Activated naive CD4-positive, alpha-beta T cell treated with anti-CD3 and anti-CD28 coated beads, Interleukin-2, amount 10 ng/mL, durations not matched to agents 7 days and 5 days (primary cell): ENCODE measurements around the gene MRPL21.

ENCODE experiments used
- CTCF ChIA-PET: fragments of 350-600 bp; sonication (Branson Sonifier 250); formaldehyde crosslinking; loops from one replicate; lab custom pipeline; 2021; ENCODE audit warnings: antibody characterized with exemption; lab: Charles Lee
- DNase-seq: peaks from one replicate; pipeline ENCODE4 v3.0.0-alpha.2; 2020
- H3K27ac Mint-ChIP-seq: one replicate; pipeline ENCODE4 v1.8.0; 2021; ENCODE audit warnings: mild to moderate bottlenecking, moderate library complexity, mixed read lengths
- H3K27me3 Mint-ChIP-seq: one replicate; pipeline ENCODE4 v1.8.0; 2021; ENCODE audit warnings: mild to moderate bottlenecking, mixed read lengths
- H3K36me3 Mint-ChIP-seq: one replicate; pipeline ENCODE4 v1.8.0; 2021; ENCODE audit warnings: mixed read lengths
- H3K4me1 Mint-ChIP-seq: one replicate; pipeline ENCODE4 v1.8.0; 2021; ENCODE audit warnings: mixed read lengths
- H3K4me3 Mint-ChIP-seq: one replicate; pipeline ENCODE4 v1.8.0; 2021; ENCODE audit warnings: mild to moderate bottlenecking, moderate library complexity, mixed read lengths
- H3K9me3 Mint-ChIP-seq: one replicate; pipeline ENCODE4 v1.8.0; 2021; ENCODE audit warnings: mixed read lengths

Gene MRPL21

DNA sequence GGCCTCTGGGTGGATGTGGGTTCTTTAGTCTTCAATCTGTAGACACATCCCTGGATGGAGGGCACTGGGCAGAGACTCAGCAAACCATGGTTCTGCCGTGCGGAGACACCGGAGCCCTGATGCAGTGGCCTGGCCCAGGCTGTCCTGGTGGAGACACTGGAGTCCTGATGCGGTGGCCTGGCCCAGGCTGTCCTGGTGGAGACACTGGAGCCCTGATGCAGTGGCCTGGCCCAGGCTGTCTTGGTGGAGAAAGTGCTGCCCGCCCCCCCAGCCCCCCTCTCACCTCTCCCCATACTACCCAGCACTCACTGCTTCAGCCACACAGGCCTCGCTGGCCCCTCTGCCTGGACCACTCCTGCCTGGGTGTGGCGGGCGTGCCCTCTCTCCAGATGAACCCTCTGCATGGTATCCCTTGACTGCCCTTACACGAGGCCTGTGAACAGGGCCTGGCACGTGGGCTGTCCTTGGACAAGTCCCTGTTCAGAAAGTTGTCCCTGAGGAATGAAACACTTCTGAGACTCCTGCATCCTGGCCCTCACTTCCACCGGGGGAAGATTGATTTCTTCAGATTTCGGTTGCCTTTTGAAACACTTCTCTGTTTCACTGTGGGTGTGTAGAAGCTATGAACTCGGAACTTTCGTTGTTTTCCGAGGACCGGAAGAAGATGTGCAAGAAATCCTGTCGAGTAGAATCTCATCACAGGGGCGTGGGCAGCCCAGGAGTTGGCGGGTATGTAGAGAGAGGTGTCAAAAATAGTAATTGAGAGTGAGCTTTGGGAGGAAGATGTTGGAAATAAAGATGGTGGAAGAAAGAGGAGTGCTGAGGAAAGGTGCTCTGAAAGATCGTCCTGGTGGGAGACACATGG is 26.3 kb upstream of the MRPL21 start:
- Mint-ChIP-seq H3K9me3 (peaks cover 12% of the 10 kb centered on the region), H3K4me1 (no peaks in the 10 kb centered on the region), H3K27ac (no peak overlapping the region), H3K36me3 (peaks cover 45% of the 10 kb centered on the region), H3K4me3 (no peak overlapping the region), H3K27me3 (no peaks in the 10 kb centered on the region)
- DNase-seq: no peak
- CTCF ChIA-PET: no interaction called here

DNA sequence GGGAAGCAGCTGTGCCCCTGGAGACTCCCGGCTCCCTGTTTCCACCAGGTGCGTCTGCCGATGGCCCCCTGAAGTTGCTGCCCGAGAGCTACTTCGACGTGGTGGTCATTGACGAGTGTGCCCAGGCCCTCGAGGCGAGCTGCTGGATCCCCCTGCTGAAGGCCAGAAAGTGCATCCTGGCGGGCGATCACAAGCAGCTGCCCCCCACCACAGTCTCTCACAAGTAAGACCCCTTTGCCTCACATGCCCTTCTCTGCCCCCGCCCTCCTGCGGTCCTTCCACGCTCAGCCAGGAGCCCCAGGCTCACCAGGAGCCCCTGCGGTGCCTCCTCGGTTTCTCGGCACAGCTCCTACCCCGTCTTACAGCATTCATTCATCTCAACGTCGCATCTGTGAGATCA is 25.5 kb upstream of the MRPL21 start:
- Mint-ChIP-seq H3K4me3 (no peak overlapping the region), H3K4me1 (no peaks in the 10 kb centered on the region), H3K9me3 (peaks cover 19% of the 10 kb centered on the region), H3K27ac (no peak overlapping the region), H3K36me3 (peaks cover 53% of the 10 kb centered on the region), H3K27me3 (no peaks in the 10 kb centered on the region)
- no peak for DNase-seq
- CTCF ChIA-PET: no interaction called here

GRCh38 chr11:68928136-68928880 is 24.7 kb upstream of the MRPL21 start:
- Mint-ChIP-seq H3K4me1 (no peaks in the 10 kb centered on the region), H3K4me3 (no peak overlapping the region), H3K27ac (no peak overlapping the region), H3K36me3 (peaks cover 62% of the 10 kb centered on the region), H3K27me3 (no peaks in the 10 kb centered on the region), H3K9me3 (peaks cover 20% of the 10 kb centered on the region)
- no peak for DNase-seq
- CTCF ChIA-PET: no interaction called here

GRCh38 chr11:68927280-68928135 is 23.9 kb upstream of the MRPL21 start:
- CTCF ChIA-PET: interaction anchor here (0.5 kb wide), 1 partner anchor 37 kb away, joined by 3 read pairs; no protein-coding TSS in a partner anchor
- Mint-ChIP-seq H3K4me1 (no peaks in the 10 kb centered on the region), H3K27ac (no peak overlapping the region), H3K27me3 (no peaks in the 10 kb centered on the region), H3K9me3 (peaks cover 20% of the 10 kb centered on the region), H3K36me3 (peaks cover 66% of the 10 kb centered on the region), H3K4me3 (no peak overlapping the region)
- no peak for DNase-seq

- Mint-ChIP-seq H3K27ac (no peak overlapping the region), H3K36me3 (peaks cover 75% of the 10 kb centered on the region), H3K4me3 (no peak overlapping the region), H3K9me3 (peaks cover 20% of the 10 kb centered on the region), H3K4me1 (no peaks in the 10 kb centered on the region), H3K27me3 (no peaks in the 10 kb centered on the region)
- CTCF ChIA-PET: no interaction called here
- DNase-seq: no peak
Measured at GRCh38 chr11:68925611-68926010, 22.0 kb upstream of the MRPL21 start.

DNA sequence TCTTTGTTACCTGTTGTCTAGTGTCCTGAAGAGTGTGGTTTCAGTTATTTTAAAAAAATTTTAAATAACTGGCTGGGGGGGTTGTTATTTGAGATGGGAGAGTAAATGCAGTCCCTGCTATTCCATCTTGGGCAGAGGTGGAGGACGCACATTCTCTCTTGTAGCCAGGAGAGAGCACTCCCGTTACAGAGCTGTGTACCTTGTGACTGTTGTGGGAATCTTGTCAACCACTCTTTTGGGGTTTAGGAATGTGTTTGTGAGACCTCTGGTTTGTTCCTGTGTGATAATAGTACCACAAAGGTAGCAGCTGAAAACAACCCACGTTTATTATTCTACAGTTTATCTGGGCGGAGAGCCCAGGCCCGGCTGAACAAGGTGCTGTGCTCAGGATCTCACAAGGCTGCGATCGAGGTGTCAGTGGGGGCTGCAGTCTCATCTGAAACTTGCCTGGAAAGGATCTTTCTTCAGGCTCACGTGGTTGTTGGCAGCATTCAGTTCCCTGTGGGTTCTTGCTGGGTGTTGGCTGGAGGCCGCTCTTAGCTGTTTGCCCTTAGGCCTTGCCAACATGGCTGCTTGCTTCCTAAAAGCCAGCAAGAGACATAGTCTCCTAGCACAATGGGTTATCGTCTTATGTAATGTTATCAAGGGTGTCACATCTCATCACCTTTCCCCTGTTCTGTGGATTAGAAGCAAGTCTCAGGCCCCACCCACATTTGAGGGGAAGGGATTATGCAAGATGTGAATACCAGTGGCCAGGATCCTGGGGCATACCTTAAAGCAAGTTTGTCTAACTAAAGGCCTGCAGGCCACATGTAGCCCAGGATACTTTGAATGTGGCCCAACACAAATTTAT is 20.7 kb upstream of the MRPL21 start:
- Mint-ChIP-seq H3K4me3 (no peak overlapping the region), H3K27me3 (no peaks in the 10 kb centered on the region), H3K27ac (no peak overlapping the region), H3K9me3 (peaks cover 20% of the 10 kb centered on the region), H3K4me1 (no peaks in the 10 kb centered on the region), H3K36me3 (peaks cover 76% of the 10 kb centered on the region)
- CTCF ChIA-PET: no interaction called here
- DNase-seq: no peak

DNA sequence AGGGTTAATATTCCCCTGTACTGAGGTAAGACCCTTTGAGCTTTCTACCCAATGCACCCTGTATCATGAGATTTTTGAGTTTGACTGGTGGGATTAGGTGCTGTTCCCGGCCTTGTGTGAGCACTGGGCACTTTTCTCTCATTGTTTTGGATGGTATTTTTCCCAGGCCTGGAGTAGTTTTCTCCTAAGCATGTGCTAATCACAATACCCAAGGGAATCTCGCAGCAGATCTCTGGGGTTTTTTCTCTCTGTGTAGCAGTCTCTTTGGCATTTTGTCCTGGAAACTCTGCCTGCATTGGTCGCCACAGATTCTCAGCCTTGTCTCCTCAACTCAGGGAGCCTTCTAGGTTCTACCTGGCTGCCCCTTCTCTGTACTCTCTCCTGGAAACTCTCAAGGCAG is 20.0 kb upstream of the MRPL21 start:
- CTCF ChIA-PET: no interaction called here
- H3K27ac Mint-ChIP-seq: no peak overlapping the region
- peaks cover 81% of the 10 kb centered on the region for H3K36me3 Mint-ChIP-seq
- no peaks in the 10 kb centered on the region for H3K4me1 Mint-ChIP-seq
- DNase-seq: no peak
- no peak overlapping the region for H3K4me3 Mint-ChIP-seq
- no peaks in the 10 kb centered on the region for H3K27me3 Mint-ChIP-seq
- H3K9me3 Mint-ChIP-seq: peaks cover 20% of the 10 kb centered on the region

DNA sequence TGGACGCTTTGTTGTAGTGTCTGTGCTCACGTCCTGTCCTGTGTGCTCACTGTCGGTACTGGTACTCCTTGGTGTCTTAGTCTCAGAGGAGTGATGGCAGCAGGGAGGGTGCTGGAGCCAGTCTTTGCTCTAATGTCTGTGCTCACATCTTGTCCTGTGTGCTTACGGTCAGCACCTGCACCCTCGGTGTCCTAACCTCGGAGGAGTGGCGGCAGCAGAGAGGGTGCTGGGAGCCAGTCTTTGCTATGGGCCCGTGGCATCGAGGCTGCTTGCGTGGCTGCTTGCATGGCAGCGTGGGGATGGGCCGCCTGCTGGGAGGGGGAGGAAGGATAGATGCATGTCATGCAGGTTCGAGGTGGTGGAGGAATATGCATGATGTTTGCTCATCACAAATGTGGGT is 12.8 kb upstream of the MRPL21 start:
- Mint-ChIP-seq H3K9me3 (no peaks in the 10 kb centered on the region), H3K27ac (no peak overlapping the region), H3K4me3 (no peak overlapping the region), H3K27me3 (no peaks in the 10 kb centered on the region), H3K36me3 (peaks cover 43% of the 10 kb centered on the region), H3K4me1 (no peaks in the 10 kb centered on the region)
- CTCF ChIA-PET: no interaction called here
- no peak for DNase-seq

DNA sequence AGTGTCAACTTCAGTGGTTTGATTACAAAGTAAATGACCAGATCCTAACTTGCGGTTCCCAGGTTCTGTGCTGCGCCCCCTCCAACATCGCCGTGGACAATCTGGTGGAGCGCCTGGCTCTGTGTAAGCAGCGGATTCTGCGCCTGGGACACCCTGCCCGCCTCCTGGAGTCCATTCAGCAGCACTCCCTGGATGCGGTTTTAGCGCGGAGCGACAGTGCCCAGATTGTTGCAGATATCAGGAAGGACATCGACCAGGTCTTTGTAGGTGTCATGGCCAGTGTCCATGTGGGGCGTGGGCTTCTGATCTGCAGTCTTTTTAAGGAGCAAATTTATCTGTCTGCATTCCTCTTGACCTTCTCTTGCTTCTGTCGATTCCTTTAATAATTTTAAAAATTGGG is 11.1 kb upstream of the MRPL21 start:
- Mint-ChIP-seq H3K27me3 (no peaks in the 10 kb centered on the region), H3K36me3 (peaks cover 49% of the 10 kb centered on the region), H3K4me1 (no peaks in the 10 kb centered on the region), H3K27ac (no peak overlapping the region), H3K4me3 (no peak overlapping the region), H3K9me3 (no peaks in the 10 kb centered on the region)
- no peak for DNase-seq
- CTCF ChIA-PET: no interaction called here

- no peak for DNase-seq
- Mint-ChIP-seq H3K4me1 (no peaks in the 10 kb centered on the region), H3K27ac (no peak overlapping the region), H3K9me3 (no peaks in the 10 kb centered on the region), H3K36me3 (peaks cover 43% of the 10 kb centered on the region), H3K27me3 (no peaks in the 10 kb centered on the region), H3K4me3 (no peak overlapping the region)
- CTCF ChIA-PET: no interaction called here
Measured at GRCh38 chr11:68913188-68913587, 9.6 kb upstream of the MRPL21 start.

- Mint-ChIP-seq H3K27ac (no peak overlapping the region), H3K4me3 (no peak overlapping the region), H3K36me3 (peaks cover 40% of the 10 kb centered on the region), H3K9me3 (no peaks in the 10 kb centered on the region), H3K4me1 (no peaks in the 10 kb centered on the region), H3K27me3 (no peaks in the 10 kb centered on the region)
- CTCF ChIA-PET: no interaction called here
- no peak for DNase-seq
Measured at GRCh38 chr11:68912254-68912653, 8.6 kb upstream of the MRPL21 start.

DNA sequence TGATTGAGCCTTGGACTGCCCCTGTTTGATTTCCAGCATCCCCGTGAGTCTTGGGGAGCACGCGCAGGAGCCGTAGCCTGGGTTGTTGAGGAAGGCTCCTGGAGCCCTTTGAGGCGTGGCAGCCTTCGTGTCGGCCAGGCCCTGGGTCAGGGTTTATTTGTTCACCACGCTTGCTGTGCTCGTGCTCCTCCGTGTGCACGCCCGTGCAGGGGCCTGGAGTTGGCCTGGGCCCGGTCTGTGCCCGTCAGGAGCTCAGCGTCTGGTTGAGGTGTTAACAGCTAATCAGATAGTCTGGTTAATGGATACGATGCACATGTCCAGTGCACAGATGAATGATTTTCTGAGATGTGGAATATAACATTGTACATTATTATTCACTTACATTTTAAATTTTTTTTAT is 8.1 kb upstream of the MRPL21 start:
- Mint-ChIP-seq H3K4me3 (no peak overlapping the region), H3K27me3 (no peaks in the 10 kb centered on the region), H3K27ac (no peak overlapping the region), H3K4me1 (no peaks in the 10 kb centered on the region), H3K9me3 (no peaks in the 10 kb centered on the region), H3K36me3 (peaks cover 40% of the 10 kb centered on the region)
- DNase-seq: no peak
- CTCF ChIA-PET: no interaction called here

DNA sequence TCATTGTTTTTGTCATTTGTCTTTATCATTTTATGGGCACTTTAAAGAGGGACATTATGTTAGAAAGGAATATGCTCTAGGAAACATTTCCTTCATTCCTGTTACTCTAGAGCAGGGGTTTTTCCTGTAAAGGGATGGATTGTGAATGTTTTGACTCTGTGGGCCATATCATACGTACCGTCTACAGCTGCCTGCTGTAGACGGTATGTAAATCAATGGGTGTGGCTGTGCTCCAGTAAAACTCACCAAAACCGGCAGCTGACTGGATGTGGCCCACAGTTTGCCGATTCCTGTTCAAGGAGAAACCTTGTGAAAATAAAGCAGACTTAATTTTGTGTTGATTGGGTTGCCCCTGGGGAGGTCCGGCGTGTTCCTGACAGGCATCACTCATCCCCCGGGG is 7.3 kb upstream of the MRPL21 start:
- DNase-seq: no peak
- peaks cover 33% of the 10 kb centered on the region for H3K36me3 Mint-ChIP-seq
- H3K4me1 Mint-ChIP-seq: peaks cover 3% of the 10 kb centered on the region
- no peaks in the 10 kb centered on the region for H3K27me3 Mint-ChIP-seq
- no peak overlapping the region for H3K4me3 Mint-ChIP-seq
- no peaks in the 10 kb centered on the region for H3K9me3 Mint-ChIP-seq
- no peak overlapping the region for H3K27ac Mint-ChIP-seq
- CTCF ChIA-PET: no interaction called here
